AG04449 (cell line): ENCODE results near the gene GAL3ST1.

ENCODE experiments used
- CTCF ChIA-PET: fragments of 350-600 bp; formaldehyde crosslinking; extraction: SDS; loops from one replicate; lab custom pipeline; 2021; ENCODE audit warnings: antibody characterized with exemption; lab: Yijun Ruan, JAX
- POLR2A ChIA-PET: fragments of 400-600, 350-600 bp; formaldehyde crosslinking; extraction: SDS; loops from one replicate; lab custom pipeline; 2020; ENCODE audit warnings: antibody characterized with exemption, inconsistent platforms; lab: Yijun Ruan, JAX
- DNase-seq: peaks from one replicate; pipeline ENCODE4 v3.0.0-alpha.2; 2010; ENCODE audit warnings: low read depth, low spot score
- H3K4me3 ChIP-seq: 2 replicates; pipeline ENCODE4 v1.5.1; 2011; ENCODE audit warnings: low read depth, mild to moderate bottlenecking, control low read depth, low read length
- CTCF ChIP-seq: IDR thresholded peaks from one replicate; pipeline ENCODE4 v1.5.1; 2011; ENCODE audit warnings: mild to moderate bottlenecking, moderate library complexity, low read length, control low read depth, inconsistent platforms; ENCODE audit not compliant: insufficient read depth; ENCODE audit errors: missing control alignments

GAL3ST1 gene

GRCh38 chr22:30538280-30538679 is 36.2 kb downstream of the GAL3ST1 start:
- H3K4me3 ChIP-seq, result no peak overlapping the region
- ChIA-PET CTCF (no interaction called here), POLR2A (no interaction called here)
- DNase-seq, result no peak
- no peak for TF ChIP-seq CTCF

- no peak for TF ChIP-seq CTCF
- H3K4me3 ChIP-seq, result no peak overlapping the region
- CTCF ChIA-PET, result interaction anchor here (0.9 kb wide), 1 partner anchor 51 kb away, joined by 4 read pairs; no protein-coding TSS in a partner anchor
- DNase-seq, result no peak
- POLR2A ChIA-PET, result no interaction called here
These were observed 37.3 kb downstream of the GAL3ST1 start for GRCh38 chr22:30537083-30537731.

- ChIA-PET POLR2A (no interaction called here), CTCF (interaction anchor here (1.2 kb wide), 1 partner anchor 51 kb away, joined by 4 read pairs; no protein-coding TSS in a partner anchor)
- TF ChIP-seq CTCF, result no peak
- H3K4me3 ChIP-seq, result no peak overlapping the region
- no peak for DNase-seq
These were observed 39.3 kb downstream of the GAL3ST1 start for GRCh38 chr22:30535182-30535581.

- H3K4me3 ChIP-seq, result no peak overlapping the region
- no peak for TF ChIP-seq CTCF
- CTCF ChIA-PET, result no interaction called here
- POLR2A ChIA-PET, result no interaction called here
- DNase-seq, result no peak
These were observed 42.5 kb downstream of the GAL3ST1 start for GRCh38 chr22:30531651-30532608.

GRCh38 chr22:30526656-30527055 is 47.8 kb downstream of the GAL3ST1 start:
- TF ChIP-seq CTCF, result no peak
- POLR2A ChIA-PET, result no interaction called here
- no peak for DNase-seq
- CTCF ChIA-PET, result interaction anchor here (0.5 to 1.1 kb wide), 2 partner anchors 15 to 82 kb away, joined by 3 read pairs; no protein-coding TSS in a partner anchor
- no peak overlapping the region for H3K4me3 ChIP-seq
